Spleen (tissue), 11 donors: Measurements from ENCODE around the gene TMEM94. TPM values are rescaled to one million over a fixed set of nuclear protein-coding genes. Genes with fewer than 3 reads are reported as not detected.

Source experiments
- DNase-seq: peaks from one replicate; pipeline ENCODE4 v3.0.0-alpha.2; 2020
- H3K27ac ChIP-seq, 8 donors: fragments of 200-600 bp; sonication (generic) in 7 of 8; 1 replicate in 4 of 8; 2 replicates in 4 of 8; pipeline versions ENCODE4 v1.5.0 to v1.8.0; 2016 to 2021; ENCODE audit warnings: inconsistent platforms in 4 of 8, mild to moderate bottlenecking in 4 of 8, moderate library complexity in 1 of 8
- H3K27me3 ChIP-seq, 7 donors: fragments of 200-600 bp; sonication (generic) in 6 of 7; replicated peaks in 1 of 7; 1 replicate in 4 of 7; 2 replicates in 3 of 7; pipeline versions ENCODE4 v1.5.0 to v1.8.0; 2016 to 2021; ENCODE audit warnings: inconsistent platforms in 3 of 7, mild to moderate bottlenecking in 1 of 7
- H3K36me3 ChIP-seq, 6 donors: fragments of 200-600 bp; sonication (generic) in 5 of 6; 1 replicate in 4 of 6; 2 replicates in 2 of 6; pipeline versions ENCODE4 v1.5.0 to v1.8.0; 2016 to 2021; ENCODE audit warnings: inconsistent platforms in 2 of 6
- H3K4me1 ChIP-seq, 6 donors: fragments of 200-600 bp; sonication (generic) in 5 of 6; 1 replicate in 3 of 6; 2 replicates in 3 of 6; pipeline versions ENCODE4 v1.5.0 to v1.8.0; 2016 to 2021; ENCODE audit warnings: inconsistent platforms in 3 of 6
- H3K4me3 ChIP-seq, 8 donors: fragments of 200-600 bp; sonication (generic) in 7 of 8; 1 replicate in 4 of 8; 2 replicates in 4 of 8; pipeline versions ENCODE4 v1.5.0 to v1.8.0; 2016 to 2021; ENCODE audit warnings: inconsistent platforms in 4 of 8, mild to moderate bottlenecking in 4 of 8, moderate library complexity in 2 of 8
- H3K9me3 ChIP-seq, 8 donors: fragments of 200-600 bp; sonication (generic) in 7 of 8; 1 replicate in 4 of 8; 2 replicates in 4 of 8; pipeline versions ENCODE4 v1.5.0 to v1.8.0; 2016 to 2021; ENCODE audit warnings: inconsistent platforms in 4 of 8
- CTCF ChIP-seq, 11 experiments: fragments of 200-600 bp in 7 of 11; fragments of 450-650 bp in 4 of 11; sonication (generic) in 4 of 11; IDR thresholded peaks in 8 of 11; conservative IDR thresholded peaks in 3 of 11; 1 replicate in 7 of 11; 2 replicates in 4 of 11; pipeline versions ENCODE4 v1.4.0 to v1.8.0; 2016 to 2021; ENCODE audit warnings: antibody characterized with exemption in 11 of 11, inconsistent platforms in 4 of 11, mild to moderate bottlenecking in 1 of 11
- POLR2A ChIP-seq, 3 donors: fragments of 450-650 bp; IDR thresholded peaks; one replicate each; pipeline ENCODE4 v1.5.1; 2017; ENCODE audit warnings: antibody characterized with exemption in 3 of 3, mild to moderate bottlenecking in 1 of 3
- POLR2AphosphoS5 ChIP-seq, 3 donors: sonication (generic); formaldehyde crosslinking; IDR thresholded peaks; one replicate each; pipeline ENCODE4 v1.5.1; 2017; ENCODE audit warnings: antibody characterized with exemption in 3 of 3
- WGBS, 5 donors: extraction: QIAGEN DNeasy Blood & Tissue Kit in 3 of 5; methylation state at CpG; one replicate each; pipeline versions ENCODE4 v1.1.5 to v1.1.7; 2013 to 2018; 5-methylcytosine and 5-hydroxymethylcytosine counted together
- intact Hi-C: fragments of 100-400 bp; cut with DNase I; formaldehyde crosslinking; loops from one replicate; pipeline ENCODE4 v1.15.0; 2023; ENCODE audit warnings: low total_unique reads
- polyA plus RNA-seq, 3 donors: library from polyadenylated mRNA; stranded (reverse); fragments of 200-250 nt; gene quantifications; one replicate each; pipeline ENCODE4 v1.2.1, GENCODE V29; 2013
- total RNA-seq, 7 donors: library from RNA; depleted of rRNA in 3 of 7; stranded (reverse); fragments of >200 nt in 3 of 7; fragmentation: NEBNext Ultra II Directional in 4 of 7; extraction: Animal tissue kit (Norgen Biotek cat#: 25700) in 4 of 7; gene quantifications; one replicate each; pipeline versions ENCODE4 v1.1.0 to v1.2.1, GENCODE V29; 2016 to 2021
- donor health status: healthy with polysubstance abuse.
- donor health status: DM: no; HTN: no; CAD: no; lungs with moderate emphysema.
- donor health status: DM: no; HTN: no; CAD: no.
- donor health status: Bipolar disorder and iron deficiency.
- donor health status: healthy.
- donor health status: DM: no; HTN: no; CAD: no.
- donor health status: DM: yes; HTN: yes; CAD: no.

Gene TMEM94
- total and polyA plus RNA-seq, 10 donors = 24.8 to 101 (median 85.9) TPM

GRCh38 chr17:75512926-75513640 is 56.6 kb downstream of the TMEM94 start:
- peaks cover 7 to 92% (median 55%) of the 10 kb centered on the region in 6 donors for H3K4me1 ChIP-seq

GRCh38 chr17:75513641-75514000 is 57.2 kb downstream of the TMEM94 start:
- 71 to 87% (median 81%) methylated on average over 15 to 17 of the region's 17 CpGs for WGBS, 5 donors
- H3K4me3 ChIP-seq = peak overlapping the region; percentile 70 to 99 (median 94)
- TF ChIP-seq CTCF (IDR thresholded peaks at IDR 0.05 in 8 of 11, conservative IDR thresholded peaks at IDR 0.05 in 3 of 11) (no peak), POLR2AphosphoS5 (IDR thresholded peaks at IDR 0.05) (no peak), POLR2A (IDR thresholded peaks at IDR 0.05) (no peak)
- H3K27ac ChIP-seq = peak overlapping the region in 7 of 8 donors; percentile 15 to 90 (median 84)
- DNase-seq = peak; percentile 69
- peaks cover 0 to 18% (median 0%) of the 10 kb centered on the region in 7 donors for H3K27me3 ChIP-seq
- intact Hi-C loops = loop anchor here (10.0 kb wide), 1 partner anchor 89 kb away; no protein-coding TSS in a partner anchor
- peaks cover 8 to 92% (median 56%) of the 10 kb centered on the region in 6 donors for H3K4me1 ChIP-seq
- no peaks in the 10 kb centered on the region for H3K9me3 ChIP-seq
- peaks cover 0 to 20% (median 0%) of the 10 kb centered on the region in 6 donors for H3K36me3 ChIP-seq

More at GRCh38 chr17:75512926-75513640, 56.6 kb downstream of the TMEM94 start:
- TF ChIP-seq CTCF (IDR thresholded peaks at IDR 0.05 in 8 of 11, conservative IDR thresholded peaks at IDR 0.05 in 3 of 11) (no peak), POLR2AphosphoS5 (IDR thresholded peaks at IDR 0.05) (no peak), POLR2A (IDR thresholded peaks at IDR 0.05) (no peak)
- H3K4me3 ChIP-seq = peak overlapping the region; percentile 70 to 99 (median 94)
- DNase-seq = no peak
- 60 to 66% (median 64%) methylated on average over 10 of the region's 10 CpGs for WGBS, 5 donors
- no peaks in the 10 kb centered on the region for H3K9me3 ChIP-seq
- peaks cover 0 to 18% (median 0%) of the 10 kb centered on the region in 7 donors for H3K27me3 ChIP-seq
- H3K36me3 ChIP-seq = peaks cover 0 to 23% (median 0%) of the 10 kb centered on the region in 6 donors
- H3K27ac ChIP-seq = peak overlapping the region in 7 of 8 donors; percentile 29 to 90 (median 84)
- intact Hi-C loops = loop anchor here (10.0 kb wide), 1 partner anchor 88 kb away; no protein-coding TSS in a partner anchor

- peak; percentile 84 for DNase-seq
- intact Hi-C loops = loop anchor here (10.0 kb wide), 1 partner anchor 90 kb away; no protein-coding TSS in a partner anchor
These were observed 58.0 kb downstream of the TMEM94 start for GRCh38 chr17:75514299-75514918.

More at GRCh38 chr17:75514299-75514918, 58.0 kb downstream of the TMEM94 start:
- H3K9me3 ChIP-seq = no peaks in the 10 kb centered on the region
- peaks cover 0 to 18% (median 0%) of the 10 kb centered on the region in 7 donors for H3K27me3 ChIP-seq
- H3K4me3 ChIP-seq = peak overlapping the region; percentile 70 to 99 (median 94)
- TF ChIP-seq POLR2AphosphoS5 (IDR thresholded peaks at IDR 0.05) (no peak), POLR2A (IDR thresholded peaks at IDR 0.05) (no peak), CTCF (IDR thresholded peaks at IDR 0.05 in 8 of 11, conservative IDR thresholded peaks at IDR 0.05 in 3 of 11) (no peak)
- peaks cover 0 to 27% (median 2%) of the 10 kb centered on the region in 6 donors for H3K36me3 ChIP-seq
- H3K4me1 ChIP-seq = peaks cover 8 to 92% (median 57%) of the 10 kb centered on the region in 6 donors
- H3K27ac ChIP-seq = peak overlapping the region; percentile 59 to 90 (median 84)
- WGBS, 5 donors = 29 to 64% (median 43%) methylated on average over 13 to 15 of the region's 15 CpGs
